Measurements from ENCODE around the gene MED19.
"Not testable (repeated sequence)": the region's sequence is repeated elsewhere in the genome, so short reads cannot be mapped to it uniquely, and the experiment has no call there.

Gene MED19

GRCh38 chr11:57709802-57710367 is 2.1 kb downstream of the MED19 start:
- DNase-seq (ENCODE audit: low read depth, low spot score), result no peak
- H3K27ac ChIP-seq, result no peak overlapping the region

GRCh38 chr11:57705432-57705831 is 6.6 kb downstream of the MED19 start:
- H3K27ac ChIP-seq; DNase-seq (ENCODE audit: low read depth, low spot score): not testable (repeated sequence)

GRCh38 chr11:57704932-57705331 is 7.1 kb downstream of the MED19 start:
- H3K27ac ChIP-seq, result no peak overlapping the region
- no peak for DNase-seq (ENCODE audit: low read depth, low spot score)

- peak overlapping the region; percentile 10 for H3K27ac ChIP-seq
- DNase-seq (ENCODE audit: low read depth, low spot score), result no peak
Observed at GRCh38 chr11:57703341-57703740, 8.7 kb downstream of the MED19 start.

- DNase-seq (ENCODE audit: low read depth, low spot score), result no peak
Observed at GRCh38 chr11:57700425-57700824, 11.6 kb downstream of the MED19 start.

GRCh38 chr11:57699813-57700212 is 12.2 kb downstream of the MED19 start:
- H3K27ac ChIP-seq, result no peak overlapping the region
- DNase-seq (ENCODE audit: low read depth, low spot score), result no peak

More at GRCh38 chr11:57700425-57700824, 11.6 kb downstream of the MED19 start:
- no peak overlapping the region for H3K27ac ChIP-seq

GRCh38 chr11:57698843-57699365 is 13.1 kb downstream of the MED19 start:
- H3K27ac ChIP-seq, result no peak overlapping the region
- no peak for DNase-seq (ENCODE audit: low read depth, low spot score)

GRCh38 chr11:57690474-57690873 is 21.5 kb downstream of the MED19 start:
- DNase-seq (ENCODE audit: low read depth, low spot score); H3K27ac ChIP-seq: not testable (repeated sequence)

GRCh38 chr11:57681168-57681567 is 30.8 kb downstream of the MED19 start:
- DNase-seq (ENCODE audit: low read depth, low spot score), result no peak
- H3K27ac ChIP-seq, result peak overlapping the region; percentile 81

GRCh38 chr11:57680552-57680874 is 31.5 kb downstream of the MED19 start:
- DNase-seq (ENCODE audit: low read depth, low spot score), result peak; percentile 60
- peak overlapping the region; percentile 81 for H3K27ac ChIP-seq

GRCh38 chr11:57679396-57679795 is 32.6 kb downstream of the MED19 start:
- DNase-seq (ENCODE audit: low read depth, low spot score), result peak; percentile 79
- H3K27ac ChIP-seq, result peak overlapping the region; percentile 81

- H3K27ac ChIP-seq, result peak overlapping the region; percentile 39
Observed at GRCh38 chr11:57675176-57675941, 36.7 kb downstream of the MED19 start.

GRCh38 chr11:57674251-57674650 is 37.8 kb downstream of the MED19 start:
- peak overlapping the region; percentile 39 for H3K27ac ChIP-seq
- no peak for DNase-seq (ENCODE audit: low read depth, low spot score)

More at GRCh38 chr11:57675176-57675941, 36.7 kb downstream of the MED19 start:
- DNase-seq (ENCODE audit: low read depth, low spot score), result no peak

- DNase-seq (ENCODE audit: low read depth, low spot score), result no peak
Observed at GRCh38 chr11:57668434-57668782, 43.6 kb downstream of the MED19 start.

GRCh38 chr11:57667736-57668433 is 44.1 kb downstream of the MED19 start, which contains the start of gene ZDHHC5:
TSS of gene ZDHHC5 (plus strand) at chr11:57668114. CDS start at chr11:57673091, 4,977 bp downstream.
- peak within 1 kb of the TSS; percentile 98 for H3K27ac ChIP-seq
- peak; percentile 99 for DNase-seq (ENCODE audit: low read depth, low spot score)

More at GRCh38 chr11:57668434-57668782, 43.6 kb downstream of the MED19 start:
- peak overlapping the region; percentile 98 for H3K27ac ChIP-seq

- peak; percentile 96 for DNase-seq (ENCODE audit: low read depth, low spot score)
- peak overlapping the region; percentile 98 for H3K27ac ChIP-seq
Observed at GRCh38 chr11:57667117-57667735, 44.8 kb downstream of the MED19 start.

- DNase-seq (ENCODE audit: low read depth, low spot score), result no peak
- no peak overlapping the region for H3K27ac ChIP-seq
Observed at GRCh38 chr11:57663975-57664374, 48.0 kb downstream of the MED19 start.

- H3K27ac ChIP-seq, result no peak overlapping the region
- no peak for DNase-seq (ENCODE audit: low read depth, low spot score)
Observed at GRCh38 chr11:57662893-57663292, 49.1 kb downstream of the MED19 start.

GRCh38 chr11:57659669-57660068 is 52.3 kb downstream of the MED19 start:
- H3K27ac ChIP-seq, result no peak overlapping the region
- DNase-seq (ENCODE audit: low read depth, low spot score), result no peak

GRCh38 chr11:57658023-57658361 is 54.0 kb downstream of the MED19 start:
- H3K27ac ChIP-seq, result peak overlapping the region; percentile 77
- no peak for DNase-seq (ENCODE audit: low read depth, low spot score)
